HL-60 (cell line): ENCODE measurements around the gene SLC43A2.

ENCODE experiments used
- DNase-seq, 2 experiments: peaks; one replicate each; pipeline ENCODE4 v3.0.0-alpha.2; 2010 to 2020; ENCODE audit warnings: low read depth in 1 of 2, low spot score in 1 of 2
- H3K27ac ChIP-seq: fragments of 250-450 bp; sonication (Bioruptor Pico); replicated peaks from 2 replicates; pipeline ENCODE4 v1.5.1; 2020; ENCODE audit warnings: mild to moderate bottlenecking, moderate library complexity
- H3K27me3 ChIP-seq: fragments of 250-450 bp; sonication (Bioruptor Pico); 2 replicates; pipeline ENCODE4 v1.5.1; 2021; ENCODE audit warnings: mild to moderate bottlenecking, moderate library complexity; ENCODE audit not compliant: insufficient read depth, poor library complexity, severe bottlenecking
- H3K4me3 ChIP-seq: replicated peaks from 2 replicates; pipeline ENCODE4 v1.5.1; 2011; ENCODE audit warnings: mild to moderate bottlenecking, control low read depth, low read length; ENCODE audit not compliant: insufficient read depth
- CTCF ChIP-seq: IDR thresholded peaks from one replicate; pipeline ENCODE4 v1.5.1; 2011; ENCODE audit warnings: low read length, control low read depth, inconsistent platforms; ENCODE audit not compliant: insufficient read depth
- GABPA ChIP-seq: IDR thresholded peaks from 2 replicates; pipeline ENCODE4 v1.6.1; 2012; ENCODE audit warnings: low read depth
- POLR2AphosphoS5 ChIP-seq: IDR thresholded peaks from 2 replicates; pipeline ENCODE4 v1.6.1; 2012; ENCODE audit warnings: low read depth
- REST ChIP-seq: IDR thresholded peaks from 2 replicates; pipeline ENCODE4 v1.6.1; 2012; ENCODE audit warnings: low read depth; ENCODE audit not compliant: insufficient replicate concordance
- SPI1 ChIP-seq: IDR thresholded peaks from 2 replicates; pipeline ENCODE4 v1.6.1; 2012; ENCODE audit warnings: low read depth, mild to moderate bottlenecking, borderline replicate concordance

SLC43A2 gene

GRCh38 chr17:1605681-1606351, 22.8 kb downstream of the SLC43A2 start:
- no peak overlapping the region for H3K4me3 ChIP-seq
- TF ChIP-seq REST (no peak), GABPA (no peak)
- DNase-seq: no peak

GRCh38 chr17:1604831-1605528, 23.7 kb downstream of the SLC43A2 start:
- TF ChIP-seq SPI1 (no peak), REST (no peak), POLR2AphosphoS5 (no peak), GABPA (no peak), CTCF (no peak)
- no peak for DNase-seq
- H3K4me3 ChIP-seq: no peak overlapping the region
- H3K27me3 ChIP-seq: no peaks in the 10 kb centered on the region
- H3K27ac ChIP-seq: no peak overlapping the region

More at GRCh38 chr17:1605681-1606351, 22.8 kb downstream of the SLC43A2 start:
- no peaks in the 10 kb centered on the region for H3K27me3 ChIP-seq
- no peak overlapping the region for H3K27ac ChIP-seq

- no peak for DNase-seq
- Histone ChIP-seq H3K27ac (no peak overlapping the region), H3K4me3 (no peak overlapping the region), H3K27me3 (no peaks in the 10 kb centered on the region)
- TF ChIP-seq POLR2AphosphoS5 (no peak), SPI1 (no peak)
Observed at GRCh38 chr17:1601571-1601970, 27.1 kb downstream of the SLC43A2 start.

DNA sequence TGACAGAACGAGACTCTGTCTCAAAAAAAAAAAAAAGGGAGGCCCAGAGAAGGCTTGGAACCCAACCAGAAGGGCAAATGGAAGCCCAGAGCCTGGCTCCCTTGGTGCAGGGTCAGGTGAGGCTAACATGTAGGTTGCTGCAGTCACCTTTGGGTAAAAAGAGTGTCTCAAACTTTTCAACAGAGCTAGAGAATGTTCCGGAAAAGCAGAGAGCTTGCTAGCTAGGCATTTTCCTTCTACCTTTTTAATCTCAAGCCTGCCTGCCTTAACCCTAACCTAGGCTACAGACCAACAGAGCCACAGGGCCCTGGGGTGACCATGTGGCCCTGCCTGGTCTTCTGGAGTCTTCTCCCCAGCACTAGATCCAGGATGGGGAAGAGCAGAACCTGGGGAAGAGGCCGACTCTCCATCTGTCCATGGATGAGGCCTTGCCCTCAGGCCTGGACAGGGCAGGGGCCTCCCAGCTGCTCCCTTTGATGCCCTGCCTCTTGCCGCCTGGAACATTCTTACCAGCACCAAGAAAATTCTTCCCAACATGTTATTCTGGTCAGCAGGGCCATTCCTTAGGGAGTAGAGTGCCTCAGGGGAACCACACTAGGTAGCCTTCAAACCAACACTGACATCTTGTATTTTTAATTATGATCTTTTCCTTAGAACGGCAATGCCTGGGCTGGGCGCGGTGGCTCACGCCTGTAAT, 30.1 kb downstream of the SLC43A2 start:
- no peak for TF ChIP-seq POLR2AphosphoS5
- TF ChIP-seq GABPA: no peak
- no peak for TF ChIP-seq REST
- no peak for TF ChIP-seq SPI1
- no peaks in the 10 kb centered on the region for H3K27me3 ChIP-seq
- H3K27ac ChIP-seq: no peak overlapping the region
- no peak for DNase-seq
- H3K4me3 ChIP-seq: no peak overlapping the region
